CD4-positive, CD25-positive, alpha-beta regulatory T cell (primary cell): Measurements from ENCODE around the gene SLC35B1. TPM values are rescaled to one million over a fixed set of nuclear protein-coding genes. Genes with fewer than 3 reads are reported as not detected.

ENCODE experiments used
- ATAC-seq, 2 donors: fragments of 150-1000 bp; cut with Tn5 transposase; one replicate each; pipeline ENCODE4 v1.10.0; 2021; ENCODE audit warnings: low read depth in 2 of 2, moderate number of reproducible peaks in 2 of 2, moderate library complexity in 1 of 2
- DNase-seq, 3 donors: peaks; one replicate each; pipeline versions ENCODE4 v3.0.0 to v3.0.0-alpha.2; 2012 to 2022; ENCODE audit warnings: mixed read lengths in 1 of 3
- H3K27ac ChIP-seq: one replicate; pipeline ENCODE4 v1.7.0; 2013; ENCODE audit warnings: mild to moderate bottlenecking, low read length; ENCODE audit not compliant: insufficient read depth, poor library complexity, severe bottlenecking
- H3K27me3 ChIP-seq: one replicate; pipeline ENCODE4 v1.7.0; 2013; ENCODE audit warnings: low read length; ENCODE audit not compliant: control insufficient read depth, insufficient read depth
- H3K36me3 ChIP-seq: one replicate; pipeline ENCODE4 v1.7.0; 2013; ENCODE audit warnings: mild to moderate bottlenecking, low read length, moderate library complexity; ENCODE audit not compliant: control insufficient read depth, insufficient read depth
- H3K4me1 ChIP-seq: 2 replicates; pipeline ENCODE4 v1.7.0; 2013; ENCODE audit warnings: mild to moderate bottlenecking, low read length; ENCODE audit not compliant: insufficient read depth, control insufficient read depth, poor library complexity, severe bottlenecking
- H3K4me3 ChIP-seq: one replicate; pipeline ENCODE4 v1.7.0; 2013; ENCODE audit warnings: low read depth, mild to moderate bottlenecking, low read length, moderate library complexity
- H3K9me3 ChIP-seq, 2 experiments: 1 replicate in 1 of 2; 2 replicates in 1 of 2; pipeline ENCODE4 v1.7.0; 2013; ENCODE audit warnings: low read length in 2 of 2, mild to moderate bottlenecking in 1 of 2, moderate library complexity in 1 of 2; ENCODE audit not compliant: control insufficient read depth in 2 of 2
- H3K27ac Mint-ChIP-seq, 3 donors: one replicate each; pipeline ENCODE4 v1.8.0; 2020 to 2022; ENCODE audit warnings: mild to moderate bottlenecking in 3 of 3, mixed read lengths in 3 of 3, moderate library complexity in 2 of 3
- H3K27me3 Mint-ChIP-seq: one replicate; pipeline ENCODE4 v1.8.0; 2022; ENCODE audit warnings: mild to moderate bottlenecking, mixed read lengths
- H3K36me3 Mint-ChIP-seq: one replicate; pipeline ENCODE4 v1.8.0; 2020; ENCODE audit warnings: mixed read lengths
- H3K4me1 Mint-ChIP-seq, 4 donors: one replicate each; pipeline ENCODE4 v1.8.0; 2020 to 2022; ENCODE audit warnings: mixed read lengths in 4 of 4, mild to moderate bottlenecking in 1 of 4
- H3K4me3 Mint-ChIP-seq, 4 donors: one replicate each; pipeline ENCODE4 v1.8.0; 2020 to 2022; ENCODE audit warnings: mild to moderate bottlenecking in 4 of 4, mixed read lengths in 4 of 4, moderate library complexity in 3 of 4
- H3K9me3 Mint-ChIP-seq, 7 donors: one replicate each; pipeline ENCODE4 v1.8.0; 2020 to 2022; ENCODE audit warnings: mixed read lengths in 7 of 7, mild to moderate bottlenecking in 3 of 7, moderate library complexity in 2 of 7
- polyA plus RNA-seq, 4 donors: library from polyadenylated mRNA; unstranded; fragments of 300-500 nt; fragmentation: Illumina TruSeq; gene quantifications; one replicate each; pipeline ENCODE4 v1.2.3, GENCODE V29; 2021
- total RNA-seq: library from RNA; stranded (reverse); gene quantifications from one replicate; pipeline ENCODE4 v1.2.3, GENCODE V29; 2022

Gene SLC35B1
- total and polyA plus RNA-seq, 5 donors from 2014 or later, result 28.2 to 51.8 (median 34.4) TPM

GRCh38 chr17:49695698-49696232 lies 12.0 kb downstream of the SLC35B1 start:
- Mint-ChIP-seq H3K27me3 (peaks cover 4% of the 10 kb centered on the region), H3K4me1 (peaks cover 0 to 34% (median 16%) of the 10 kb centered on the region in 4 donors), H3K9me3 (no peaks in the 10 kb centered on the region), H3K27ac (peak overlapping the region in 1 of 3 donors; percentile 49), H3K4me3 (peak overlapping the region in 2 of 4 donors; percentile 24 to 58), H3K36me3 (peaks cover 15% of the 10 kb centered on the region)
- Histone ChIP-seq H3K4me1 (peaks cover 6% of the 10 kb centered on the region), H3K27me3 (no peaks in the 10 kb centered on the region), H3K4me3 (no peak overlapping the region), H3K27ac (no peak overlapping the region), H3K9me3 (no peaks in the 10 kb centered on the region), H3K36me3 (peaks cover 13% of the 10 kb centered on the region)
- no peak for DNase-seq
- ATAC-seq, result no peak

GRCh38 chr17:49694847-49695697 lies 12.7 kb downstream of the SLC35B1 start:
- Mint-ChIP-seq H3K9me3 (no peaks in the 10 kb centered on the region), H3K36me3 (peaks cover 11% of the 10 kb centered on the region), H3K4me1 (peaks cover 0 to 39% (median 18%) of the 10 kb centered on the region in 4 donors), H3K4me3 (peak overlapping the region in 2 of 4 donors; percentile 24 to 31), H3K27me3 (peaks cover 4% of the 10 kb centered on the region), H3K27ac (no peak overlapping the region)
- H3K9me3 ChIP-seq, result no peaks in the 10 kb centered on the region
- DNase-seq (peak; percentile 50 to 65 (median 65)), ATAC-seq (peak; percentile 45 to 65)
- H3K4me3 ChIP-seq, result no peak overlapping the region
- peaks cover 6% of the 10 kb centered on the region for H3K36me3 ChIP-seq
- H3K27ac ChIP-seq, result no peak overlapping the region
- peaks cover 6% of the 10 kb centered on the region for H3K4me1 ChIP-seq
- H3K27me3 ChIP-seq, result no peaks in the 10 kb centered on the region

- DNase-seq, result no peak
- Histone ChIP-seq H3K27ac (no peak overlapping the region), H3K9me3 (no peaks in the 10 kb centered on the region), H3K36me3 (no peaks in the 10 kb centered on the region), H3K27me3 (no peaks in the 10 kb centered on the region), H3K4me3 (no peak overlapping the region), H3K4me1 (peaks cover 20% of the 10 kb centered on the region)
- Mint-ChIP-seq H3K9me3 (no peaks in the 10 kb centered on the region), H3K4me1 (peaks cover 5 to 56% (median 25%) of the 10 kb centered on the region in 4 donors), H3K27ac (no peak overlapping the region), H3K36me3 (peaks cover 7% of the 10 kb centered on the region), H3K27me3 (peaks cover 10% of the 10 kb centered on the region), H3K4me3 (no peak overlapping the region)
- no peak for ATAC-seq
Observed at GRCh38 chr17:49692751-49693150, 15.0 kb downstream of the SLC35B1 start.

- no peaks in the 10 kb centered on the region for H3K27me3 ChIP-seq
- Mint-ChIP-seq H3K4me1 (peaks cover 11 to 64% (median 32%) of the 10 kb centered on the region in 4 donors), H3K36me3 (peaks cover 13% of the 10 kb centered on the region), H3K4me3 (no peak overlapping the region), H3K9me3 (peaks cover 0 to under 1% (median 0%) of the 10 kb centered on the region in 7 donors), H3K27ac (no peak overlapping the region), H3K27me3 (peaks cover 10% of the 10 kb centered on the region)
- H3K9me3 ChIP-seq, result no peaks in the 10 kb centered on the region
- DNase-seq, result no peak
- H3K36me3 ChIP-seq, result no peaks in the 10 kb centered on the region
- no peak overlapping the region for H3K4me3 ChIP-seq
- ATAC-seq, result no peak
- H3K4me1 ChIP-seq, result peaks cover 30% of the 10 kb centered on the region
- no peak overlapping the region for H3K27ac ChIP-seq
Observed at GRCh38 chr17:49691677-49692191, 16.0 kb downstream of the SLC35B1 start.

GRCh38 chr17:49691086-49691676 lies 16.6 kb downstream of the SLC35B1 start:
- Mint-ChIP-seq H3K36me3 (peaks cover 14% of the 10 kb centered on the region), H3K4me1 (peaks cover 13 to 61% (median 32%) of the 10 kb centered on the region in 4 donors), H3K27me3 (peaks cover 10% of the 10 kb centered on the region), H3K9me3 (peaks cover 0 to 1% (median 0%) of the 10 kb centered on the region in 7 donors), H3K4me3 (peak overlapping the region in 1 of 4 donors; percentile 29), H3K27ac (peak overlapping the region in 1 of 3 donors; percentile 28)
- ATAC-seq (no peak), DNase-seq (no peak)
- H3K4me3 ChIP-seq, result no peak overlapping the region
- H3K27ac ChIP-seq, result no peak overlapping the region
- H3K36me3 ChIP-seq, result no peaks in the 10 kb centered on the region
- peaks cover 31% of the 10 kb centered on the region for H3K4me1 ChIP-seq
- no peaks in the 10 kb centered on the region for H3K27me3 ChIP-seq
- H3K9me3 ChIP-seq, result no peaks in the 10 kb centered on the region

GRCh38 chr17:49690256-49690655 lies 17.5 kb downstream of the SLC35B1 start:
- H3K36me3 Mint-ChIP-seq, result peaks cover 14% of the 10 kb centered on the region
- peak overlapping the region in 1 of 4 donors; percentile 48 for H3K4me3 Mint-ChIP-seq
- Histone ChIP-seq H3K36me3 (no peaks in the 10 kb centered on the region), H3K9me3 (no peaks in the 10 kb centered on the region), H3K27me3 (no peaks in the 10 kb centered on the region), H3K27ac (no peak overlapping the region), H3K4me1 (peaks cover 25% of the 10 kb centered on the region), H3K4me3 (no peak overlapping the region)
- peak overlapping the region in 1 of 3 donors; percentile 71 for H3K27ac Mint-ChIP-seq
- H3K27me3 Mint-ChIP-seq, result peaks cover 10% of the 10 kb centered on the region
- H3K4me1 Mint-ChIP-seq, result peaks cover 13 to 52% (median 27%) of the 10 kb centered on the region in 4 donors
- no peak for DNase-seq
- peaks cover 0 to 1% (median 0%) of the 10 kb centered on the region in 7 donors for H3K9me3 Mint-ChIP-seq
- no peak for ATAC-seq

- H3K4me1 Mint-ChIP-seq, result peaks cover 13 to 45% (median 26%) of the 10 kb centered on the region in 4 donors
Observed at GRCh38 chr17:49688848-49689247, 18.9 kb downstream of the SLC35B1 start.

More at GRCh38 chr17:49688848-49689247, 18.9 kb downstream of the SLC35B1 start:
- H3K27me3 ChIP-seq, result no peaks in the 10 kb centered on the region
- peaks cover 10% of the 10 kb centered on the region for H3K27me3 Mint-ChIP-seq
- peaks cover 0 to 1% (median 0%) of the 10 kb centered on the region in 7 donors for H3K9me3 Mint-ChIP-seq
- peaks cover 14% of the 10 kb centered on the region for H3K36me3 Mint-ChIP-seq
- H3K4me3 Mint-ChIP-seq, result peak overlapping the region in 2 of 4 donors; percentile 60 to 77
- ATAC-seq, result no peak
- H3K36me3 ChIP-seq, result no peaks in the 10 kb centered on the region
- peaks cover 25% of the 10 kb centered on the region for H3K4me1 ChIP-seq
- H3K27ac Mint-ChIP-seq, result peak overlapping the region; percentile 82 to 93 (median 88)
- no peak overlapping the region for H3K27ac ChIP-seq
- no peaks in the 10 kb centered on the region for H3K9me3 ChIP-seq
- DNase-seq, result no peak
- peak overlapping the region; percentile 74 for H3K4me3 ChIP-seq
